HL-60 (cell line): ENCODE data around the gene ZCCHC24.

Source experiments
- DNase-seq, 2 experiments: peaks; one replicate each; pipeline ENCODE4 v3.0.0-alpha.2; 2010 to 2020; ENCODE audit warnings: low read depth in 1 of 2, low spot score in 1 of 2
- H3K27ac ChIP-seq: fragments of 250-450 bp; sonication (Bioruptor Pico); replicated peaks from 2 replicates; pipeline ENCODE4 v1.5.1; 2020; ENCODE audit warnings: mild to moderate bottlenecking, moderate library complexity
- H3K27me3 ChIP-seq: fragments of 250-450 bp; sonication (Bioruptor Pico); 2 replicates; pipeline ENCODE4 v1.5.1; 2021; ENCODE audit warnings: mild to moderate bottlenecking, moderate library complexity; ENCODE audit not compliant: insufficient read depth, poor library complexity, severe bottlenecking
- H3K4me3 ChIP-seq: replicated peaks from 2 replicates; pipeline ENCODE4 v1.5.1; 2011; ENCODE audit warnings: mild to moderate bottlenecking, control low read depth, low read length; ENCODE audit not compliant: insufficient read depth
- CTCF ChIP-seq: IDR thresholded peaks from one replicate; pipeline ENCODE4 v1.5.1; 2011; ENCODE audit warnings: low read length, control low read depth, inconsistent platforms; ENCODE audit not compliant: insufficient read depth
- GABPA ChIP-seq: IDR thresholded peaks from 2 replicates; pipeline ENCODE4 v1.6.1; 2012; ENCODE audit warnings: low read depth
- POLR2AphosphoS5 ChIP-seq: IDR thresholded peaks from 2 replicates; pipeline ENCODE4 v1.6.1; 2012; ENCODE audit warnings: low read depth
- REST ChIP-seq: IDR thresholded peaks from 2 replicates; pipeline ENCODE4 v1.6.1; 2012; ENCODE audit warnings: low read depth; ENCODE audit not compliant: insufficient replicate concordance
- SPI1 ChIP-seq: IDR thresholded peaks from 2 replicates; pipeline ENCODE4 v1.6.1; 2012; ENCODE audit warnings: low read depth, mild to moderate bottlenecking, borderline replicate concordance

The ZCCHC24 gene

GRCh38 chr10:79465341-79465740 is 19.9 kb upstream of the ZCCHC24 start:
- H3K27ac ChIP-seq = no peak overlapping the region
- TF ChIP-seq CTCF = no peak
- no peak for DNase-seq

GRCh38 chr10:79463578-79464496 is 18.4 kb upstream of the ZCCHC24 start:
- H3K4me3 ChIP-seq = no peak overlapping the region
- no peak for DNase-seq
- TF ChIP-seq CTCF (no peak), GABPA (no peak), SPI1 (no peak), POLR2AphosphoS5 (no peak), REST (no peak)
- H3K27ac ChIP-seq = no peak overlapping the region
- H3K27me3 ChIP-seq = no peaks in the 10 kb centered on the region

More at GRCh38 chr10:79465341-79465740, 19.9 kb upstream of the ZCCHC24 start:
- Histone ChIP-seq H3K27me3 (no peaks in the 10 kb centered on the region), H3K4me3 (no peak overlapping the region)

GRCh38 chr10:79460687-79461086 is 15.3 kb upstream of the ZCCHC24 start:
- no peak for DNase-seq
- H3K27ac ChIP-seq = no peak overlapping the region
- H3K27me3 ChIP-seq = no peaks in the 10 kb centered on the region
- no peak for TF ChIP-seq SPI1
- TF ChIP-seq CTCF = no peak
- no peak for TF ChIP-seq POLR2AphosphoS5
- TF ChIP-seq GABPA = no peak
- TF ChIP-seq REST = no peak
- no peak overlapping the region for H3K4me3 ChIP-seq

- TF ChIP-seq REST (no peak), GABPA (no peak), CTCF (no peak), POLR2AphosphoS5 (no peak), SPI1 (no peak)
- no peaks in the 10 kb centered on the region for H3K27me3 ChIP-seq
- no peak overlapping the region for H3K4me3 ChIP-seq
- no peak overlapping the region for H3K27ac ChIP-seq
- no peak for DNase-seq
Observed at GRCh38 chr10:79459243-79459642, 13.8 kb upstream of the ZCCHC24 start.
